PC-3 (cell line): ENCODE measurements around the gene S100A16.

Experiments used
- EZH2 ChIP-seq: fragments of 300-600 bp; sonication (generic); IDR thresholded peaks from one replicate; pipeline ENCODE4 v1.6.1; 2017; ENCODE audit warnings: antibody characterized with exemption, mild to moderate bottlenecking, low read length; ENCODE audit not compliant: unreplicated experiment
- TF ChIP-seq, protein P1 (sequence below): fragments of 300-600 bp; sonication (generic); conservative IDR thresholded peaks from 2 replicates; pipeline ENCODE4 v1.5.1; 2017; ENCODE audit warnings: antibody characterized with exemption, low read depth, mild to moderate bottlenecking, low read length

- TF ChIP-seq, protein P1, sequence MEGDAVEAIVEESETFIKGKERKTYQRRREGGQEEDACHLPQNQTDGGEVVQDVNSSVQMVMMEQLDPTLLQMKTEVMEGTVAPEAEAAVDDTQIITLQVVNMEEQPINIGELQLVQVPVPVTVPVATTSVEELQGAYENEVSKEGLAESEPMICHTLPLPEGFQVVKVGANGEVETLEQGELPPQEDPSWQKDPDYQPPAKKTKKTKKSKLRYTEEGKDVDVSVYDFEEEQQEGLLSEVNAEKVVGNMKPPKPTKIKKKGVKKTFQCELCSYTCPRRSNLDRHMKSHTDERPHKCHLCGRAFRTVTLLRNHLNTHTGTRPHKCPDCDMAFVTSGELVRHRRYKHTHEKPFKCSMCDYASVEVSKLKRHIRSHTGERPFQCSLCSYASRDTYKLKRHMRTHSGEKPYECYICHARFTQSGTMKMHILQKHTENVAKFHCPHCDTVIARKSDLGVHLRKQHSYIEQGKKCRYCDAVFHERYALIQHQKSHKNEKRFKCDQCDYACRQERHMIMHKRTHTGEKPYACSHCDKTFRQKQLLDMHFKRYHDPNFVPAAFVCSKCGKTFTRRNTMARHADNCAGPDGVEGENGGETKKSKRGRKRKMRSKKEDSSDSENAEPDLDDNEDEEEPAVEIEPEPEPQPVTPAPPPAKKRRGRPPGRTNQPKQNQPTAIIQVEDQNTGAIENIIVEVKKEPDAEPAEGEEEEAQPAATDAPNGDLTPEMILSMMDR = 0 out of 2 replicates have a peak, but pooled peaks have one; percentile 17
- TF ChIP-seq EZH2 = no peak
Observed at GRCh38 chr1:153561466-153561985, 51.4 kb downstream of the S100A16 start.
